ENCODE data around the gene AAR2. TPM values are rescaled to one million over a fixed set of nuclear protein-coding genes. Genes with fewer than 3 reads are reported as not detected.

Gene AAR2
- total RNA-seq, 1 donor from 2014 or later: 19.0 TPM

DNA sequence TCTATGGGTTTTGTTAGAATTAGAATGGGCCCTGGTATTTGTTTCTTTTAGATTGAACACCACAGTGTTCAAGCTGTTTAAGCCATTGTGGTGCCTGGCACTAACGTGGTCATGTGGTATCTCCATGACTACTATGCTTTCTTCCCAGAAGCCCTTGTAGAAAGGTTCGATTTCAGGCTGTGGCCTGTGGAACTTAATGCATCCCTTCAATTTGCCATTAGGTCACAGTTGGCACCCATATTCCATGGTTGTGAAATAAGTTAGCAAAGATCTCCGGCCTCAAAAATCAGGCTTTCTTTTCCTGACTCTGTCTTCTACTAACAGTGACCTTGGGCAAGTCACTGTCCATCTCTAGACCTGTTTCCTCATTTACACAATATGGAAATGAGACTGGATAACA is 31.3 kb upstream of the AAR2 start:
- TF ChIP-seq, protein P1, sequence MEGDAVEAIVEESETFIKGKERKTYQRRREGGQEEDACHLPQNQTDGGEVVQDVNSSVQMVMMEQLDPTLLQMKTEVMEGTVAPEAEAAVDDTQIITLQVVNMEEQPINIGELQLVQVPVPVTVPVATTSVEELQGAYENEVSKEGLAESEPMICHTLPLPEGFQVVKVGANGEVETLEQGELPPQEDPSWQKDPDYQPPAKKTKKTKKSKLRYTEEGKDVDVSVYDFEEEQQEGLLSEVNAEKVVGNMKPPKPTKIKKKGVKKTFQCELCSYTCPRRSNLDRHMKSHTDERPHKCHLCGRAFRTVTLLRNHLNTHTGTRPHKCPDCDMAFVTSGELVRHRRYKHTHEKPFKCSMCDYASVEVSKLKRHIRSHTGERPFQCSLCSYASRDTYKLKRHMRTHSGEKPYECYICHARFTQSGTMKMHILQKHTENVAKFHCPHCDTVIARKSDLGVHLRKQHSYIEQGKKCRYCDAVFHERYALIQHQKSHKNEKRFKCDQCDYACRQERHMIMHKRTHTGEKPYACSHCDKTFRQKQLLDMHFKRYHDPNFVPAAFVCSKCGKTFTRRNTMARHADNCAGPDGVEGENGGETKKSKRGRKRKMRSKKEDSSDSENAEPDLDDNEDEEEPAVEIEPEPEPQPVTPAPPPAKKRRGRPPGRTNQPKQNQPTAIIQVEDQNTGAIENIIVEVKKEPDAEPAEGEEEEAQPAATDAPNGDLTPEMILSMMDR (IDR thresholded peaks at IDR 0.05; ENCODE audit: partially characterized antibody, unreplicated experiment): no peak
- H3K27ac Mint-ChIP-seq (ENCODE audit: unreplicated experiment): no peak overlapping the region
- peaks cover 4% of the 10 kb centered on the region for H3K9me3 Mint-ChIP-seq (ENCODE audit: unreplicated experiment)
- peaks cover 3% of the 10 kb centered on the region for H3K4me1 Mint-ChIP-seq (ENCODE audit: low read depth, unreplicated experiment)
- peaks cover 8% of the 10 kb centered on the region for H3K36me3 Mint-ChIP-seq (ENCODE audit: unreplicated experiment)
- no peak overlapping the region for H3K4me3 Mint-ChIP-seq (ENCODE audit: unreplicated experiment)
- H3K27me3 Mint-ChIP-seq (ENCODE audit: unreplicated experiment): peaks cover 5% of the 10 kb centered on the region
- no peak for DNase-seq

DNA sequence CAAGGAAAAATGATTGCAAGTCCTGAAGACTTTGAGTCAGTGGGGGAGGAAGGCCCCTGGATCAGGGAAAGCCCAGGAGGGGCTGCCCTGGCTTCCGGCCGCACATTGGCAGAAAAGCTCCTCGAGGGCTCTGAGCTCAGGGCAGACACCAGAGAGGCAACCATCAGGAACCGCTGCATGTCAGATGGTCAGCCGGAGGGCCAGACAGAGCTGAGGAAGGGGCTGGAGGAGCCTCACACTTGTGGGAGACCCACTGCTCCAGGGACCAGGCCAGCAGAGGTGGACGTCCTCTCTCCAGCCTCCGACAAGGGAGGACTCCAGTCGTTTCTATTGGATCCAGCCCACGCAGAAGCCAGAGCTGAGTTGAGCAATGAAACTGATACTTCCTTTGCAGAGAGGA is 30.2 kb upstream of the AAR2 start:
- H3K4me1 Mint-ChIP-seq (ENCODE audit: low read depth, unreplicated experiment): no peaks in the 10 kb centered on the region

DNA sequence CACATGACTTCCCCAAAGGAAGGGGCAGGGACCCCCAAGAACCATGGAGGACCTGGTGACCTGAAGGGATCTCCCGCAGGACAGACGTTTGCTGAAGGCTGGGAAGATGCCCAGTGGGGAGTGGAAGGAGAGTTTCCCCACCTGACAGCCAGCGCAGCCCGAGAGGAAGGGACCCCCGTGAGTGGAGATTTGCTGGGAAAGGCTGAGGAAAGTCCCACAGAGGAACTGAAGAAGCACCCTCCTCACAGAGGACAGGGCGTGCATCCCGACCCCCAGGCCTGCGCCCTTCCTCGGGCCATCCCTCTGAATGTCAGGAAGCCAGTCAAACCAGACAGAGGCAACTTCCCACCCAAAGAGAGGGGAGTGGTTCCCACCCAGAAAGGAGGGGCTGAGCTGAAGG is 29.6 kb upstream of the AAR2 start:
- H3K27ac Mint-ChIP-seq (ENCODE audit: unreplicated experiment): no peak overlapping the region
- H3K27me3 Mint-ChIP-seq (ENCODE audit: unreplicated experiment): peaks cover 3% of the 10 kb centered on the region
- no peak for DNase-seq
- H3K9me3 Mint-ChIP-seq (ENCODE audit: unreplicated experiment): peaks cover 4% of the 10 kb centered on the region
- H3K4me3 Mint-ChIP-seq (ENCODE audit: unreplicated experiment): no peak overlapping the region
- no peaks in the 10 kb centered on the region for H3K4me1 Mint-ChIP-seq (ENCODE audit: low read depth, unreplicated experiment)
- peaks cover 8% of the 10 kb centered on the region for H3K36me3 Mint-ChIP-seq (ENCODE audit: unreplicated experiment)
- TF ChIP-seq, protein P1 (IDR thresholded peaks at IDR 0.05; ENCODE audit: partially characterized antibody, unreplicated experiment): no peak

More for the DNA sequence above, 30.2 kb upstream of the AAR2 start:
- TF ChIP-seq, protein P1 (IDR thresholded peaks at IDR 0.05; ENCODE audit: partially characterized antibody, unreplicated experiment): no peak
- no peak for DNase-seq
- Mint-ChIP-seq H3K36me3 (ENCODE audit: unreplicated experiment) (peaks cover 8% of the 10 kb centered on the region), H3K9me3 (ENCODE audit: unreplicated experiment) (peaks cover 4% of the 10 kb centered on the region), H3K4me3 (ENCODE audit: unreplicated experiment) (no peak overlapping the region), H3K27ac (ENCODE audit: unreplicated experiment) (no peak overlapping the region), H3K27me3 (ENCODE audit: unreplicated experiment) (peaks cover 3% of the 10 kb centered on the region)

DNA sequence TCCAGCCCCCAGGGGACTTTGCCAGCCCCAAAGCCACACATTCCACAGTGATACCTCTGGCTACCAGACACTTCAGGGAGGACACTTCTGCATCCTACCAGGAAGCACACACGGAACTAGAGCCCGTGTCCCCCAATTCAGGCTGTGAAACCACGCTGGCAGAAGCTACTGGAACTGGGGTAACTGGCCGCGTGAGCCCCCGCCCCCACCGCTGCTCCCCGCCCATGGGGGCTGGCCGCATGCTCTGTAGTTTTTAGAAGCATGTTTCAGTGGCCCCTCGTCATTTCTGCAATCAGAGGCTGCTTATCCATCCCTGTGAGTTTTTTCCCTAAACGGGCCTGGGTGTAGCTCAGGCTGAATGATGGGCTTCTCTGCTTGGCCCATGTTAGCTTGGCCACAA is 28.7 kb upstream of the AAR2 start:
- Mint-ChIP-seq H3K27me3 (ENCODE audit: unreplicated experiment) (peaks cover 3% of the 10 kb centered on the region), H3K27ac (ENCODE audit: unreplicated experiment) (no peak overlapping the region), H3K36me3 (ENCODE audit: unreplicated experiment) (peaks cover 8% of the 10 kb centered on the region), H3K4me3 (ENCODE audit: unreplicated experiment) (no peak overlapping the region), H3K4me1 (ENCODE audit: low read depth, unreplicated experiment) (no peaks in the 10 kb centered on the region), H3K9me3 (ENCODE audit: unreplicated experiment) (peaks cover 4% of the 10 kb centered on the region)
- no peak for DNase-seq
- TF ChIP-seq, protein P1 (IDR thresholded peaks at IDR 0.05; ENCODE audit: partially characterized antibody, unreplicated experiment): no peak

DNA sequence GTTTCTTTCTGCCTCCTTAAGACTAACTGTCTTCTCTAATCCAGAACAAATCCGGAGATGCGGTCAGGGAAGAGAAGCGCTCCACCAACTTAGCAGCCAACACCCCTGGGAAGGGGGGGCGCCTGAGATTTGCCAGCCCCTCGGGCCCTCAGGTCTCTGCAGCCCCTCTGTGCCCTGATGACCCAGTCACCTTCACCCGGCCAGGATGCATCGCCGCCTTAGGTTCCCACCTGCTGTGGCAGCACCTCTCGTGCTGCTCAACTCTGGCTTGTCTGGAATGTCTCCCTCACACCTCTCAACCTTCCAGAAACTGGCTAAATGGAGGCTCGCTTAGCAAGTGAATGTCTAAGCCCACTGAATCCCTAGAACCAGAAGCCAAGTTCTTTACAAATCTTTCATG is 28.0 kb upstream of the AAR2 start:
- Mint-ChIP-seq H3K27ac (ENCODE audit: unreplicated experiment) (no peak overlapping the region), H3K27me3 (ENCODE audit: unreplicated experiment) (peaks cover 3% of the 10 kb centered on the region), H3K4me3 (ENCODE audit: unreplicated experiment) (no peak overlapping the region), H3K36me3 (ENCODE audit: unreplicated experiment) (peaks cover 8% of the 10 kb centered on the region), H3K9me3 (ENCODE audit: unreplicated experiment) (peaks cover 4% of the 10 kb centered on the region), H3K4me1 (ENCODE audit: low read depth, unreplicated experiment) (no peaks in the 10 kb centered on the region)
- DNase-seq: no peak
- TF ChIP-seq, protein P1 (IDR thresholded peaks at IDR 0.05; ENCODE audit: partially characterized antibody, unreplicated experiment): no peak
